LNCaP clone FGC (cell line): Measurements from ENCODE around the gene TFEB.

Source experiments
- DNase-seq: peaks from one replicate; pipeline ENCODE4 v3.0.0-alpha.2; 2011; ENCODE audit warnings: low read depth
- H3K4me3 ChIP-seq: 2 replicates; pipeline ENCODE4 v1.5.1; 2011; ENCODE audit warnings: mild to moderate bottlenecking, low read depth, low read length, control low read depth
- CTCF ChIP-seq: IDR thresholded peaks from 2 replicates; pipeline ENCODE4 v1.5.1; 2012; ENCODE audit warnings: mild to moderate bottlenecking; ENCODE audit not compliant: control insufficient read depth, insufficient read depth; ENCODE audit errors: extremely low read depth

The TFEB gene

GRCh38 chr6:41648921-41649320 is 86.5 kb downstream of the TFEB start:
- no peak overlapping the region for H3K4me3 ChIP-seq

GRCh38 chr6:41648070-41648585 is 87.3 kb downstream of the TFEB start:
- H3K4me3 ChIP-seq, result no peak overlapping the region
- TF ChIP-seq CTCF, result no peak
- DNase-seq, result no peak

More at GRCh38 chr6:41648921-41649320, 86.5 kb downstream of the TFEB start:
- DNase-seq, result no peak
- no peak for TF ChIP-seq CTCF

GRCh38 chr6:41647061-41647511 is 88.3 kb downstream of the TFEB start:
- no peak for TF ChIP-seq CTCF
- H3K4me3 ChIP-seq, result no peak overlapping the region
- DNase-seq, result no peak

GRCh38 chr6:41646026-41646795 is 89.2 kb downstream of the TFEB start:
- H3K4me3 ChIP-seq, result no peak overlapping the region

GRCh38 chr6:41645007-41645618 is 90.3 kb downstream of the TFEB start:
- DNase-seq, result no peak
- H3K4me3 ChIP-seq, result no peak overlapping the region
- no peak for TF ChIP-seq CTCF

More at GRCh38 chr6:41646026-41646795, 89.2 kb downstream of the TFEB start:
- TF ChIP-seq CTCF, result no peak
- DNase-seq, result no peak

- DNase-seq, result no peak
- no peak overlapping the region for H3K4me3 ChIP-seq
- TF ChIP-seq CTCF, result no peak
These were observed 91.0 kb downstream of the TFEB start for GRCh38 chr6:41644297-41644879.
